ENCODE data around the gene IL23R. TPM values are rescaled to one million over a fixed set of nuclear protein-coding genes. Genes with fewer than 3 reads are reported as not detected.

The IL23R gene
- total and polyA plus RNA-seq, 2 experiments from 2014 or later, result not detected

DNA sequence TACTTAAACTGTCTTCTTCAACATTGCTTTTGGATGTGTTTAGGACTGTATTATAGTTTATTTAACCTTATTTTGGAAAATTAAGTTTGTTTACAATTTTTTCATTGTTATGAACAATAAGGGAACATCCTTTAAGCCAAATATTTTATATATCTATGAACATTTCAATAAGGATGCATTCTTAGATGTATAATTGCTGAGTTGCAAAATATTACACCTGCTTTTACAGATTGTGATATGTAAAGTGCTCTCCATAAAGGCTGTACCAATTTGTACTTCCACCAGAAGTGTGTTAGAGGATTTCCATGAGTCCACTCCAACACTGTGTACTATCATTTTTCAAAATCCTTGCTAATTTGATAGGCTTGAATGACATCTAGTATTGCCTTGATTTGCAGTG is 7.7 kb downstream of the IL23R start:
- no peak overlapping the region for H3K4me2 ChIP-seq (ENCODE audit: unreplicated experiment)
- DNase-seq, result no peak
- in situ Hi-C loops (cut with MboI), result no loop called here
- H3K9ac ChIP-seq, result no peak overlapping the region
- H3K36me3 ChIP-seq (ENCODE audit: low read depth), result no peaks in the 10 kb centered on the region
- H3K4me3 ChIP-seq, result no peak overlapping the region
- TF ChIP-seq EZH2 (IDR thresholded peaks at IDR 0.05; ENCODE audit: insufficient read depth, poor library complexity, severe bottlenecking) (no peak), EZH2phosphoT487 (IDR thresholded peaks at IDR 0.05; ENCODE audit: insufficient read depth, low read depth) (no peak)
- no peaks in the 10 kb centered on the region for H3K9me2 ChIP-seq (ENCODE audit: insufficient read depth)
- H3K27me3 ChIP-seq (replicated peaks; ENCODE audit: insufficient read depth), result no peaks in the 10 kb centered on the region; the same call in 1 of the 2 replicates
- H3K4me1 ChIP-seq (ENCODE audit: insufficient read depth), result no peaks in the 10 kb centered on the region
- no peak overlapping the region for H2AFZ ChIP-seq
- no peaks in the 10 kb centered on the region for H3K9me3 ChIP-seq (ENCODE audit: low read depth)
- no peaks in the 10 kb centered on the region for H3K79me2 ChIP-seq (ENCODE audit: insufficient read depth)
- no peaks in the 10 kb centered on the region for H3F3A ChIP-seq (ENCODE audit: insufficient read depth)
- H4K20me1 ChIP-seq (ENCODE audit: insufficient read depth), result no peaks in the 10 kb centered on the region
- no peak overlapping the region for H3K27ac ChIP-seq

DNA sequence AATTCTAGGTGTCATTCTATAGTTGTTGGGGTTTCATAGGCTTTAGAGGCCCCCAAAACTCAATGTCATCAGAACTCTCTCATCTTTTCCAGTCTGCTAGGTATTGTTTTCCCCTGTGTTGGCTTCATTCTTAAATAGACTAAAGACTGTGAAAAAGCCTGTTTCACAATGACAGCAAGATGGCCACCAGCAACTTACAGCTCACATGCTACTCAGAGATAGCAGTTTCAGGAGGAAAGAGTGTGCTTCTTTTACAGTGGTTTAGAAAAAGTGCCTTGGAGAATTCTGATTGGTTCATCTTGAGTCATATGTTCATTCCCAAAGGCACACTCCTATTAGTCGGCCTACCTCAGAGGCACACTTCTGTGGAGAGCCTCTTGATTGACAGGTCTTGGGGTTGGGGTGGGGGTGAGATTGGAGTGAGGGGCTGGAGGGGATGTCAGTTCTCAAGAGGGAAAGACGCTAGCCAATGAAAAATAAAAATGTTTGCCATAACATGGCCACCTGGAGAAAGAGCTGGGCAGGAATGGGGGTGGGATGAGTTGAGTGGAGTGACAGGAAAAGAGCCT is 8.5 kb downstream of the IL23R start:
- no peaks in the 10 kb centered on the region for H4K20me1 ChIP-seq (ENCODE audit: insufficient read depth)
- no peak for DNase-seq
- no peaks in the 10 kb centered on the region for H3K4me1 ChIP-seq (ENCODE audit: insufficient read depth)
- no peaks in the 10 kb centered on the region for H3K36me3 ChIP-seq (ENCODE audit: low read depth)
- no peak overlapping the region for H3K4me3 ChIP-seq
- no peak overlapping the region for H3K27ac ChIP-seq
- no peaks in the 10 kb centered on the region for H3K79me2 ChIP-seq (ENCODE audit: insufficient read depth)
- H3K9me3 ChIP-seq (ENCODE audit: low read depth), result no peaks in the 10 kb centered on the region
- no peaks in the 10 kb centered on the region for H3K27me3 ChIP-seq (replicated peaks; ENCODE audit: insufficient read depth)
- TF ChIP-seq EZH2phosphoT487 (IDR thresholded peaks at IDR 0.05; ENCODE audit: insufficient read depth, low read depth) (no peak), EZH2 (IDR thresholded peaks at IDR 0.05; ENCODE audit: insufficient read depth, poor library complexity, severe bottlenecking) (no peak)
- WGBS, 2 experiments (ENCODE audit: low coverage in 1 of 2, low lambda C conversion rate in 2 of 2, missing lambda C conversion rate in 2 of 2), result 36 to 37% methylated on average over 2 of the region's 2 CpGs
- H2AFZ ChIP-seq, result no peak overlapping the region
- H3K4me2 ChIP-seq (ENCODE audit: unreplicated experiment), result no peak overlapping the region
- in situ Hi-C loops (cut with MboI), result no loop called here
- H3K9me2 ChIP-seq (ENCODE audit: insufficient read depth), result no peaks in the 10 kb centered on the region
- no peaks in the 10 kb centered on the region for H3F3A ChIP-seq (ENCODE audit: insufficient read depth)
- no peak overlapping the region for H3K9ac ChIP-seq

DNA sequence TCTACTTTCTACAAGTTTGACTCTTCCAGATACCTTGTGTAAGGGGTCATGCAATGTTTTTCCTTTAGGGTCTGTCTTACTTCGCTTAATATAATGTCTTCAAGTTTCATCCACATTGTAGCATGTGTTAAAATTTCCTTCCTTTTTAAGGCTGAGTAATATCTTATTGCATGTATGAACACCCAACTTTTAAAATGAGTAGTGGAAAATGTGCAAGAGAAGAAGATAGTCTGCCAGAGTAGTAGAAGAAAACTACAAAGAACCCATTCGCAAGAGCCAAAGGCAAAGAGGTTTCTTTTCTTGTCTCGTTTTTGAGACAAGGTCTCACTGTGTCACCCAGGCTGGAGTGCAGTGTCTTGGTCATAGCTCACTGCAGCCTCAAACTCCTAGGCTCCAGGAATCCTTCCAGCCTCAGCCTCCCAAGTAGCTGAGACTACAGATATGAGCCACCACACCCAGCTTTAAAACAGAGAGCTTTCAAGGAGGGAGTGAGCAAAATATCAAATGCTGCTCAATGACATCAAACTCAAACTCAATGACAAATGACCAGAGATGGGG is 9.4 kb downstream of the IL23R start:
- Histone ChIP-seq H2AFZ (no peak overlapping the region), H3K27ac (no peak overlapping the region), H3K4me3 (no peak overlapping the region), H3K9ac (no peak overlapping the region), H3K4me1 (ENCODE audit: insufficient read depth) (no peaks in the 10 kb centered on the region), H3K36me3 (ENCODE audit: low read depth) (no peaks in the 10 kb centered on the region), H4K20me1 (ENCODE audit: insufficient read depth) (no peaks in the 10 kb centered on the region), H3K9me3 (ENCODE audit: low read depth) (no peaks in the 10 kb centered on the region), H3K9me2 (ENCODE audit: insufficient read depth) (no peaks in the 10 kb centered on the region), H3K4me2 (ENCODE audit: unreplicated experiment) (no peak overlapping the region), H3K27me3 (replicated peaks; ENCODE audit: insufficient read depth) (no peaks in the 10 kb centered on the region), H3F3A (ENCODE audit: insufficient read depth) (no peaks in the 10 kb centered on the region), H3K79me2 (ENCODE audit: insufficient read depth) (no peaks in the 10 kb centered on the region)
- DNase-seq, result no peak
- no peak for TF ChIP-seq EZH2 (IDR thresholded peaks at IDR 0.05; ENCODE audit: insufficient read depth, poor library complexity, severe bottlenecking)
- TF ChIP-seq EZH2phosphoT487 (IDR thresholded peaks at IDR 0.05; ENCODE audit: insufficient read depth, low read depth), result no peak
- in situ Hi-C loops (cut with MboI), result no loop called here
- WGBS, 2 experiments (ENCODE audit: low coverage in 1 of 2, low lambda C conversion rate in 2 of 2, missing lambda C conversion rate in 2 of 2), result 45 to 57% methylated on average over 3 of the region's 3 CpGs

DNA sequence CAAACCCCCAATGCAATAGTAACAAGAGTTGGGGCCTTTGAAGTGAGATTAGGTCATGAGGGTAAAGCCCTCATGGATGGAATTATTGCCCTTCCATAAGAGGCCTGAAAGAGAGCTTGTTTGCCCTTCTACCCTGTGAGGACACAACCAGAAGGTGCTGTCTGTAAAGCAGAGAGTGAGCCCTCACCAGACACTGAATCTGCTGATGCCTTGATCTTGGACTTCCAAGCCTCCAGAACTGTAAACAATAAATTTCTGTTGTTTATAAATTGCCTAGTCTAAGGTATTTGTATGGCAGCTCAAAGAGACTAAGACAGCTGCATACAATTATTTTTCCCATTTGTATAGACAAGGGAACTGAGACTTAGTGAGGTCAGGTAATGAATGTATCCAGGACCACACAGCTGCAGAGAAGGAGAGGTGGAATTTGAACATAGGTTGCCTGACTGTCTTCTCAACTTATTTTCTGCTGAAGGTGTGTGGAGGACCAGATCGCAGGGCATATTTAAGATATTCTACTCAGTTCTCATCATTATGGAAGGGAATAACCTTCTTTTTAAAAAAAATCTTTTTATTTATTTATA is 18.7 kb downstream of the IL23R start:
- TF ChIP-seq EZH2 (IDR thresholded peaks at IDR 0.05; ENCODE audit: insufficient read depth, poor library complexity, severe bottlenecking) (no peak), EZH2phosphoT487 (IDR thresholded peaks at IDR 0.05; ENCODE audit: insufficient read depth, low read depth) (no peak)
- in situ Hi-C loops (cut with MboI), result no loop called here
- Histone ChIP-seq H4K20me1 (ENCODE audit: insufficient read depth) (no peaks in the 10 kb centered on the region), H3K27ac (no peak overlapping the region), H3K9ac (no peak overlapping the region), H3K79me2 (ENCODE audit: insufficient read depth) (no peaks in the 10 kb centered on the region), H3K9me2 (ENCODE audit: insufficient read depth) (no peaks in the 10 kb centered on the region), H3K4me1 (ENCODE audit: insufficient read depth) (no peaks in the 10 kb centered on the region), H3K27me3 (replicated peaks; ENCODE audit: insufficient read depth) (0 out of 2 replicates have a peak, but pooled peaks cover 6% of the 10 kb centered on the region), H3K9me3 (ENCODE audit: low read depth) (no peaks in the 10 kb centered on the region), H3F3A (ENCODE audit: insufficient read depth) (no peaks in the 10 kb centered on the region), H3K4me2 (ENCODE audit: unreplicated experiment) (no peak overlapping the region), H3K36me3 (ENCODE audit: low read depth) (no peaks in the 10 kb centered on the region), H2AFZ (no peak overlapping the region), H3K4me3 (no peak overlapping the region)
- 41 to 43% methylated on average over 1 of the region's 1 CpG for WGBS, 2 experiments (ENCODE audit: low coverage in 1 of 2, low lambda C conversion rate in 2 of 2, missing lambda C conversion rate in 2 of 2)
- no peak for DNase-seq

Measured in GM23248 (cell line).